NCI-H1417 treated with DMSO at 0.1 percent for 48 hours (cell line): ENCODE measurements around the gene NCAM1.
"Not testable (repeated sequence)": the region's sequence is repeated elsewhere in the genome, so short reads cannot be mapped to it uniquely, and the experiment has no call there.

Experiments used
- DNase-seq: peaks from one replicate; lab custom pipeline; 2025; lab: John Stamatoyannopoulos, UW

NCAM1 gene

DNA sequence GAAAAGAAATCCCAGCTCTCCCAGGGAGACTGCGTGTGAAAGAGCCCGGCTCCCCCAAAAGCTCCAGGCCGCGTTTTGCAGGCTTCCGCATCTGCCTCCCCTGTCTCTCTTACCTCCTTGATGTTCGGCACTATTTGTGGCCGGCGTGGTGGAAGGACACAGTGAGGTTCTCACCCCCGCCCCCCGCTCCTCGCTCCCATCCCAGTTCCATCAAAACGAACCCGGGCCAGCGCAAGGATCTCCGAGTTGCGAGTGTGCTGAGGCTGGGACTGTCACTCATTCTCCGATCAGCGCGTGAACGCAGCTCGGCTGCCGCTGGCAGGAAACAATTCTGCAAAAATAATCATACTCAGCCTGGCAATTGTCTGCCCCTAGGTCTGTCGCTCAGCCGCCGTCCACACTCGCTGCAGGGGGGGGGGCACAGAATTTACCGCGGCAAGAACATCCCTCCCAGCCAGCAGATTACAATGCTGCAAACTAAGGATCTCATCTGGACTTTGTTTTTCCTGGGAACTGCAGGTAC, at the start of gene NCAM1:
Gene NCAM1, plus strand, starts transcription at position 275 of the 523 bp plus-strand sequence.
- peak; percentile 87 for DNase-seq

DNA sequence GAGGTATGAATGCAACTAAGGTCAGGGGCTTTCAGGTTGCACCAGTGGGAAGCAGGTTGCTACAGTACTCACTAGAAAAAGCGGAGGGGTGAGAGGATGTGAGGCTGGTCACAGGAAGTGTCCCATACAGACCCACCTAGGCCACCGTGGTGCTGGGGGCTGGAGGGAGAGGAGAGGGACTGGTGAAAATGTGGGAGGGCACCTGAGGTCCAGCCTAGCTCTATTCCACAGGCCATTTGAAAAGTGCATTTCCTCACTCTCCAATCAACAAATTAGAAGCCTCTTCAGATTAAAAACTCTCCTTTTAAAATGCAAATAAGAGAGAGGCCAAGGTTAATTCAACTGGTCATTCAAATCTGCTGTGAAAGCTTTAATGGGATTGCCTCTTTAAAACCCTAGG, 38.6 kb upstream of the NCAM1 start:
- DNase-seq: no peak

DNA sequence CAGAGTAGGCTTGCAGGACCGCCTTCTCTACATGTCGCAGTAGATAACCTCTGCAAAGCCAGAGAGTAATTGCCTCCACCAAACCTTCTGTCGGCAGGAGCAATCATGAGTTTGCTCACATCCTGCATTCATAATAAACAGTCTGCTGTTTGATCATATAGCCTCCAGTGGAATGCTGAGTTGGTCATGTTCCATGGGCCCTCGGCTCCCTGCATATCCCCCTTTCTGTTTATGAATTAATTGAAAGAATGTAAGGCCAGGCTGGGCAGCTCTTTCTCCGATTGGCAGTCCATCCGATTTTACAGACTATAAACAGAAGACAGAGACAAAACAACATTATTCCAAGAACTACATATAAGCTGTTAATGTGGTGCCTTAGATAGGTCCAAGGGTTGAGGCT, 36.4 kb upstream of the NCAM1 start:
- not testable (repeated sequence) for DNase-seq

DNA sequence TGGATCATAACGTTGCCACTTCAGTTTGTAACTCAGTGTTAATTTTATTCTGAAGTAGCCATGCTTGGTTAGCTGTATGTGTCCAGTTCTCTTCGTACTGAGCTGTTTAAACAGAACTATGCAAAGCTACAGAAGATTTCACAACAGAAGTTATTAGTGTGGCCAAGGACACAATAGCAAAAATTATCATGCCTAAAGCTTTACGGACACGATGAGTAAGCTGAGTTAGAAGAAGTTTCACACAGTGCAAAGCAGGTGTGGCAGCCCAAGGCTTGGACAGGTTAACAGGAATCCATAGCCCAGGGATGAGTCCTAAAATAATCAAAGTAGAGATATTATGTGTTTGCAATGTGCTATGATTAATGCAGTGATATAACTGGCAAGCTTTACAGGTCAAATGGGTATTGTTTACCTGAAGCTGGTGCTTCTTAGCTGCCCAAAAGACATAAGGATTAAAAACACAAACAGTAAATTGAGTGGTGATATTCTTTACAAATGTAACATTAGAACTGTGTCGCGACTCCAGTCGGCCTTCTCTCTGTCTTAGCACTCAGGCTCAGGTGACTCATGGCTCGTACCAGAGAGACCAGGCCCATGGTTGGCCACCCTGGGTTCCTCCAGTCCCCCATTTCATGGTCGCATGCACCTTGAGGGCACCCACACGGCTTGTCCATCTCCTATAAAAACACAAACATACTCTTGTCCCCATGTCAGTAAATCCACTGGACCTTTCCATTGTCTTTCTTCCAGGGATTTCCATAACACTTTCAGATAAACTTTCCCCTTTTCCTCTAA, 35.5 kb upstream of the NCAM1 start:
- no peak for DNase-seq

DNA sequence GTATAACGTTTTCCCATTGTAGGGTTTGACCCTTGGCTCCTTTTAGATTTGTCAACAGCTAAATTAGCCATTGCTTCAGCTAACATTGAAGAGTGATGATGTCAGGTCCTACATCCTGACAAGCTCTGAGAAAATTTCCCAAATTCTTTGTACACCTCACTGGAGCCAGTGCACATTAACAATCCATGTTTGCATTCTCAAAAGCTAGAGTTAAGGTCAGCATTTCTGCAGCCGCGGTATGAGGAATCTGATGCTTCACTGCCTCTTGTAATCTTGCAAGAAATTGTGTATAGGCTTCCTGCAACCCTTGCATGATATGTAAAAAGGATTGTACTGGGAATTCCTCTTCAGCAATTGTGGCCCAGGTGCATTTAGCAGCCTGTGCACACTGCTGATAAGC, 33.1 kb upstream of the NCAM1 start:
- no peak for DNase-seq

DNA sequence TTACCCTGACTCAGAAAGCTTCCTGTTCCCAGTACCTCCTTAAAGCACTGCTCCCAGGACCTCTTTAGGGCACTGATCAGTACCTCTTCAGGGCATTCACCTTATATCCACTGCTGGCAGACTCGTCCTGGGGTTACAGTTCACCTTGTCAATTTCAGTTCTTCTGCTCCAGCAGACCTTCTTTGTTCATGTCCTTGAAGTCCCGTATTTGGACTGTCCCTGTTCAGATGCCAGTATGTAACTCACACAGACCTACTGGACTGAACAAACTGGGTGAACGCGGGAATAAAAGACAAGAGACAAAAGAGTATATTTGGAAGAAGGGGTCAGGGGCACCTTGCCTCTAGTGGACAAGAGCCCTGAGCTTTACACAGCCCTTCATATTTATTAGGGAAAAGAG, 31.8 kb upstream of the NCAM1 start:
- no peak for DNase-seq

DNA sequence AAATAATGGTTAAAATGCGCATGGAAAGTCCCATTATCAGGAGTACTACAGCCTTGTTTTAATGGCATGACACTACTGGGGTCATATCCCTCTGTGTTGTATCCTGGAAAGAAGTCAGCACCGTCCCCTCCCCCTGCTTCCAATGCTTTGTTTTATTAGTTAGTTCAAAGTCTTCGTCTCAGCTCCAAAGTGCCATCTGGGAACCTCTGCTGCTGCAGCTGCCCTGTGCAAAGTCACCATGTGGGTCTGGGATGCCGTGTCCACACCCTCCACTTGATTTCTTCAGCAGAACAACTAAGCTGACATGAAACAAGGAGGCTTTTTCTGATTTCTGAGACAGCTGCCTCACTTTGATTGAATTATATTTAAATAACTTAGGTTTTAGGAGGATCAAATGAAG, 29.5 kb upstream of the NCAM1 start:
- no peak for DNase-seq

DNA sequence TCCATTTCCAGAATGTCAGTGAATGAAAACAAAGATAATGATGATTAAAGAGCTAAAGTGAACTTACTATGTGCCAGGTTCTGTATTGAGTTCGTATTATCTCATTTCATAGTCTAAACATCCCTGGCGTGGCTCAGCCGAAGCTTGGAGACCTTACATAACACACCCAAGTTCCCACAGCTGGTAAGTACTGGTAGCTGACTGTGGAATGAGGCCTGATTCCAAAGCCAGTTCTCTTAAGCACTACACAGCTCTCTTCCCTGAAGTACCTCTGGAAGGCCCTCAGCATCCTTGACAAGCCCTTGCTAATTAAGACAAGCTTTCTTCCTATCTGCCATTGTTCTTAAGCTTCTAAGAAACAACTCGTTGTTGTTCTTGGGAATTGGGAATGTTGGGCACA, 28.6 kb upstream of the NCAM1 start:
- no peak for DNase-seq

DNA sequence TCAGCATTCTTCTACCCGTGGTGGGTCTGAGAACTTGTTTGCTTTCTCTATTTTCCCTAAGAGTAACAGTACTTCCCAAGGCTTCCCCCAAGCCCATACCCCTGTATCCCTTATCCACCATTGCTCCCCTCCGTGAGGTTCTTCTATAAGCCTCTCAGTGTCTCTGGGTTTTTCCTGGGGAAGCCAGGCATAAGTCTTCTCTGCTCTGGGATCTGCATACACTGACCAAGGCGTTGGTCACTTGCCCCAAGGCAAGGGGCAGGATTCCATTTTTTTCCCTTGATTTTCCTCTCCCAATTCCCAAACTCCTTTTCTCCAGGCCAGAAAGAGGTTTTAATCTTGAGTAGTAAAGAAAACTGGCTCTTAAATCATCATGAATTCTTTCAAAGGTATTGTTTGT, 27.2 kb upstream of the NCAM1 start:
- no peak for DNase-seq

DNA sequence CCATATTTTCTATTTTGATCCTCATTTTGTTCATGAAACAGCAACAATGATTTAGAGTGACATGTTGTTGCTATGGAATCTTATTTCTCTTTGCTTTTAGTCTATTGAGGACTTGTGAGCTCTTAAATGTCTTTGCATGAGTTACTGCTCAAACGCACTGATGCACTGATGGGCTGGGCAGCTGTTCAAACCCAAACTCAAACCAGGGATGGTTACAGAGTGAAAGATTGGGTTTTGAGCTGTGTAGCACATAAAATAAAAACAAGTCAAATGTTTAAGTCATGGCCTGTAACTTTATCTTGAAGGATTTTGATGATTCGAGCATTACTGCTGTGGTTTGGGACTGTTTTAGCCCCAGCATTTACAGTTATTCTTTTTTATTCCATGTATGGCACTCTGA, 20.1 kb upstream of the NCAM1 start:
- no peak for DNase-seq

DNA sequence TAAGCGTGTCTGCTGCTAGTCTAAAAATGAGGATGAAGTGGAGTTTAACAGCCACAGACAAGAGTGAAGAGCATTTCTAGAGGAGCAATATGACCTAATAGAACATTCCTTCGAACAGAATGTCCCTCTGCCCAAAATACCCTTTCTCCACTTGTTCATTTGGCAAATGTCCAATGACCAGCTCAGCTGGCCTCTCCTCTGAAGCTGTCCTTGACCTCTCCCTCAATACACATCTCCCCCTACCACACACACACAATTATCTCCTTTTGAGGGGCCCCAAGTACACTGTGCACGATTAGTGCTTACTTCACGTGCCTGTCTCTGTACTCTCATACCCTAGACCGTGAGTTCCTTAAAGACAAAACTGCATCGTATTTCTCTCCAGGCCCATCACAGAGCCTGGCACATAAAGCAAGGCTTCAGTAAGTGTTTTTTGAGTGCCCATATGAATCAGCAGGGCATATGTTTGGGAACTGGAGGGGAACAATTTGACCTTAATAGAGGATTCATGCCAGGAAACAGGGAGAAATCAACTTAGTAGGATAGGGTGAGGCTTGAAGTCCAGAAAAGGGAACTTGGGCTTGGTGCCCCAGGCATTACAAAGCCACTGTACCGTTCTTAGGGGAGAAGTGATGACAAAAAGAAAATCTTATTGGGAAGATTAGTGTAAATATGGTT, 18.1 kb upstream of the NCAM1 start:
- DNase-seq: no peak

DNA sequence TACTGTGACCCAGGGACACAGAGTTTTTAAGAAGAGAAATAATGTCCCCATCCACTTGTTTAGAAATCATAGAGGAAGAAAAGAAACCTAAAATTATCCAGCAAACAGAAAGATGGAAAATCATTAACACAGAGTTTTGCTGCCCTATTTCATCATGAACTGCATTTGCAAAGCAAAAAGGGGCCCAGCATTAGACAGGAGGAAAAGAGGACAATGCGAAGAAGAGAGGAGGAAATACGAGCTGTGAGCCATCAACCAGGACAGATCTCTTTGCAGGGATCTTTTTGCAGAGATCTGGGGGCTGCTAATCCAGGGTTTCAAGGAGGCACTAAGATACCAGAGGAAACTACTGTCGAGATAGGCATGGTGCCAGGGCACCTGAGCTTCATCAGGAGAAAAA, 14.4 kb upstream of the NCAM1 start:
- DNase-seq: no peak

DNA sequence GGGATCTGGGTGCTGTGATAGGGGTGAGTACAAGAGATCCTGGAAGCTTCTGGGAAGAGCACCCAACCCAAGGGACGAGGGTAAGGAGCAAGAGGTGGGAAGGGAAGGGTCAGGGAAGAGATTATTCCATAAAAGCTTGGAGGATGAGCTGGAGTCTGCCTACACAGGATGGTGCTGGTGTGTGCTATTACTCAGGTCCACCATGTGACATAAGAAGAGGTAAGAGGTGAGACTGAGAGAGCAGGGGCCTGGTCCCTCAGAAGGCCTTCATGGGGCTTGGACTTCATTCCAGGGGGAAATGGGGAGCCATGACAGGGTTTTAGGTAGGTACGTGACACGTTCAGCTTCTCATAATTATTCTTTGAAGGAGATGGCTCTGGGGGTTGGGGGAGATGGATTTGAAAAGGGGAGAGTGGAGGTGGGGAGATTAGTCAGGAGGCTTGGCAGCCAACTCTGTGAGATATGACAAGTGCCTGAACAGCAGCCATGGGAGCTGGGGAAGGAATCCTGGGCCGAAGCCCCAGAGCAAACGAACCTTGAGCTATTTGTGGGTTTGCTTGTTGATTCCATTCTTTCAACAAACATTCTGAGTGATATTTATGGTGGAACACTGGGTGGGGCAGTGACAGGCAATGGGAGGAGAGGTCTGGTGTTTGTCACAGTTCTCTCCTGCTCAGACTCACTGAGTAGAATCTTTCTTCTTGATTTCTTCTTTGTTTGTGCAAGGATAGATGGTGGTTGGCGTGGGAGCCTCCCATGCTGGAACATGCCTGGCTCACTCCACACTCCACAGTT, 11.2 kb upstream of the NCAM1 start:
- no peak for DNase-seq

DNA sequence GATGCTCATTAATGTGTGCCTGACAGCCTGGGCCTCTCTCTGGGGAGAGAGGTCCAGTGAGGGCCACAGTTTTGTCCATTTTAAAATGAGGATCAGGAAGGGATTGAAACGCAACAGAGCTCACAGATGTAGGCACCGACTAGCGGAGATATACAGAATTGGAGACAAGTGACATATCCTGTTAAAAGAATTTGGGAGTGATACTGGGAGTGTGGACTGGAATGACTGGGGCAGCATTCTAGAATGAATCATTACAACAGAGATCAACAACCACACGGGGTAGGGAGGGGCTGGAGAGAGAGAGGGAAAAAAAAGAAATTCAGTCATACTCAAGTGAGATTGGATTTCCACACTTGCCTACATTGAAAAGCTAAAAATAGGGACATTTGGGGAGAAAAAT, 2.5 kb upstream of the NCAM1 start:
- no peak for DNase-seq

DNA sequence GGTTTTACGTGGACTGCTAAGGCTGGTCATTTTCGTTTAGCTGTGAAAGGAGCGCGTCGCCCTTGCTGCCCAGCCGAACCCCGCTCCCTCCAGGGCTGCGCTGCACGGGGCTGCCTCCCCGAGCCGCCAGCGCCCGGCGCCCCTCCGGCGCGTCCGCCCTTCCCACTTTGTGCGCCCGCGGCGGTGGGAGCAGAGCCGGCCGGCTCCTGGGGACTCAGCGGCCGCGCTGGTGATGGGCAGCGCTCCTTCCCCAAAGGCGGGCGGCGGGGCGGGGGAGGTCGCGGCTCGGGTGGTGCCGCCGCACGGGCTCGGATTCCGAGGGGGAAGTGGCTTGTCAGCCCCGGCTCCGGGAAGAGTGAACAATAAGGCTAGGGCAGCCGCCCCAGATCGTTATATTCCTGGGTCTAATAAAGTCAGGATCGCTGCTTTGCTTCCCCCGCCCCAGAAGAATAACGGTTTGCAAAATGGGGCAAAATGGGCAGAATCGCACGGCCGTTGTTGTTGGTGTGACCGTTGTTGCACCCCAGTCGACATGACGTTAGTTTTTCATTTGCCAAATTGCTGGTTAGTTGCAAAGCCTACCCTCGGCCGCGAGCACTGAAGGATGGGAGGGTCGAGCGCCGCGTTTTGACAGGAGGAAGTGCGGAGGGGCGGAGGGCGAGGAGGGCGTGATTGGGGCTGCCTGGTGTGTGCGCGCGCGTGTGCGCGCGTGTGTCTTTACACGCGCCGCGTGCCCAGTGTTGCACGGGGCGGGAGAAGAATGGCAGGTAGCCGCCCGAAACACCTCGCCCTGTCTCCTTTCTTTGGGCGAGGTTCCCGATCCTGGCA, 745 bp downstream of the NCAM1 start:
- DNase-seq: no peak

DNA sequence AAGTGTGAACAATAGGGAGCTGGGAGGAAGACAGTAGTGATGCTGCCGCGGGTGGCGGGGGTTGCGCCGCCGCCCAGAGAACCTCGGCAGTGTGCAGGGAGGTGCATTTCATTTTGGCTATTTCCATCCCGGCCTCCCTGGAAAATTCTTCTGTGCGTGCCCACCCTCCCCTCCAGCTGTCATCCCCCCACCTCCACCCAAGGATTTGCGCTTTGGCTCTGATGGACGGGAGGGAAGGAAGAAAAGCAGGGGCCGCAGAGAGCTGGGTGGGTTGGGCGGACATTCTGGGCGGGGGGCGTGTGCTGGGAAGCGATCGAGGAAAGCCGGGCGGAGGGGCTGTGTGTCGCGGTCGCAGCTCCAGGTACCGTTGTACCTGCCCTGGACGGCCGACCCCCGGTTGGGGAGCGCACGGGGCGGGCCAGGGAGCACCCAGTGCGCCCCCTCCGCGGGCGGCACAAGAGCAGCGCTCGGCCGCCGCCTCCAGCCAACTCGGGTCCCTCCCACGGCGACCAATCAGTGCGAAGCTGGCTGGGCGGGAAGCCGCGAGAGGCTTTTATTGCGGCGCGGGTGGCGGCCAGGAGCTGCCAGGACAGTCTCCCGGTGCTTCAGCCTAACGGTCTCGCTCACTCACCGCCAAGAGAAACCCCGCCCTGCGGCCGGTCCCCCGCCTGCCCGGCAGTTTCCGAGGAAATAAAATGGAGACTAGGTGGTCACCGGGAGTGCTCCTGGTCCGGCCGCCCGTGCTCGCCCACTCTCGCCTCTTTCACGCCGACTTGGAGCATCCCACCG, 1.6 kb downstream of the NCAM1 start:
- DNase-seq: peak; percentile 67

DNA sequence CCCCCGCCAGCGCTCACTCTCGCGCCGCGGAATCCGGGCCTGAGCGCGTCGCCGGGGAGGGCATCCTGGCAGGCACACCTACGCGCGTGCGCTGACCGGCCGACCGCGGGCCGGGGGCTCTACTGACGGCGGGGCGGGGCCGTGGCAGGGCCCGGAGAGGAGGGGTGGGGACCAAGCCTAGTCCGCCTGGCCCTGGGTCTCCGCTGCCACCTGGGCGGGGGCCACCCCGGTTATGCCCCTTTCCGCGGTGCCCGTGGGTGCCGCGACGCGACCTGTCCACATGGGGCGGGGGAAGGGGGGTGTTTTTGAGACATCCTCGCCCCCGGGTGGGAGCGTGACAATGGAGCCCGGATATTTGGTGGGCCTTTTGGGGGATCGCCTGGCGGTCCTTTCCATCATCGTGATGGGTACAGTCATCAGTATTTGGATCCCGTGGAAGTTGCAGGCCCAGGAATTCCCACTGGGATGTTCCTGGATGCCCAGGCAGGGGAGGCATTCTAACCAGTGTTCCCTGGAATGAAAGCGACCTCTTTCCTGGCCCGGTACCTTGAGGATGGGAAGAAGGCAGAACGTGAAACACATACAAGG, 2.2 kb downstream of the NCAM1 start:
- DNase-seq: no peak

DNA sequence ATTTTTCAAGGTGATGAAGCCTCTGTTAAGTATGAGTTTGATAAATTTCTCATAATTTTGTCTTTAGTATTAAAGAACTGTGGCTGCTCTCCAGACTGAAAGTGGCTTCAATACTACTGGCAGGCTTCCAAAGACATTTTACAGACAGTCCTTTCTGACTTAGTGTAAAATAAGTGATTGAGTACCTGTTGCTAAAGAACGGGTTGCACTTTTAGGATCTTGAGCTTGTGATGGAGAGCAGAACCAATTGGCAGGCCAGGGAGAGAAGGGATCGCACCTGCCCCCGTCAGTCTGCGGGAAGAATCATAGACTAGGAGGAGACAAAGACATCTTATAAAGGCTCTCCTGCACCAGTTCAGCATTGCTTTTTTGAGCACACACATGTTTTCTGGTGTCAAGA, 4.4 kb downstream of the NCAM1 start:
- DNase-seq: no peak

DNA sequence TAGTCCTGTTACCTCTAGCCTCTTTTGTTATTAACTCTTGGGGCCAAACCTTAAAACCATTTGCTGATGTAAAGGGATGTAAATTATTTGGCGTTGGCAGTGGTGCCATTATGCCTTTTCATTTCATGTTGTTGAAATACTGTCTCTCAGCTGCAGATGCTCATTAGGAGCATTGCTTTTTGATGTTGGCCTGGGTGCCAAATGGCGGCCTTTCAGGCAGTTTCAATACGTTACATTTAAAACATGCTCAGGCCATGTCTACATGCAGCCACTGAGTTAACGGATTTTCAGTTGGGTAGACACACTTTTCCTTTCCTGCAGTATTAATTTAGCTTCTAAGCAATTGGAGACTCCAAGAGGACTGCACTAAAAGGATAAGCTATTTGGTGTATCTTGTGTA, 5.3 kb downstream of the NCAM1 start:
- DNase-seq: no peak

DNA sequence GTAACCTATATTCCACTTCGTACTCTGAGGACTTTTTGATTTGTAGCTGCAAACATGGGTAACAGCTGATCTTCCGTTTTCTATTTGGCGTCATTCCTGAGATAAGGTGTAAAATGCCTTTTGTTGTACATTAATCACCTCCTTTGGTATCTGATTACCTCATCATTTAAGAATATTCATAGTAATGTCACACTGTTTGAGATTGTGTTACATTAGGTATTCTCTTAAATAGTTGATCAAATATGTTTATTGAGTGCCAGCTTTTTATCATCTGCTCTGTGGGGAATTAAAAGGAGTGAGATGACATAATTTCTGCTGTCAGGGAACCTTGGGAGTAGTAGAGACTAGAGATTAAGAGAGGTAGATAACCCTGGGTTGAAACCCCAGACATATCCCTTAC, 5.9 kb downstream of the NCAM1 start:
- DNase-seq: no peak
